SK-N-SH (cell line): Measurements from ENCODE around the gene HS2ST1. TPM values are rescaled to one million over a fixed set of nuclear protein-coding genes. Genes with fewer than 3 reads are reported as not detected.
A peak's percentile ranks its signal among the peaks of the same experiment; 100 is the strongest.

ENCODE experiments used
- CTCF ChIA-PET: fragments of 300-600, 350-600 bp; formaldehyde crosslinking; extraction: SDS; loops from one replicate; lab custom pipeline; 2021; lab: Yijun Ruan, JAX
- POLR2A ChIA-PET: fragments of 350-600 bp; sonication (Branson Sonifier 250); formaldehyde crosslinking; extraction: SDS; loops from one replicate; lab custom pipeline; 2020; ENCODE audit warnings: antibody characterized with exemption, inconsistent platforms; lab: Yijun Ruan, JAX
- DNase-seq: peaks from one replicate; pipeline ENCODE4 v3.0.0; 2012
- H2AFZ ChIP-seq: fragments of 200-600 bp; sonication (generic); 2 replicates; pipeline ENCODE4 v1.8.1; 2016; ENCODE audit warnings: antibody characterized with exemption, mild to moderate bottlenecking, low read depth
- H3F3A ChIP-seq: fragments of 200-600 bp; sonication (generic); replicated peaks from 2 replicates; pipeline ENCODE3; 2016; ENCODE audit warnings: antibody characterized with exemption, mild to moderate bottlenecking; ENCODE audit not compliant: insufficient read depth
- H3K27ac ChIP-seq, 2 experiments: fragments of 200-500 bp in 1 of 2; fragments of 200-600 bp in 1 of 2; sonication (Bioruptor generic) in 1 of 2; sonication (generic), shearing (Covaris generic) in 1 of 2; 2 replicates each; pipeline versions ENCODE4 v1.5.1 to v1.6.1; 2014 to 2016; ENCODE audit warnings: low read depth in 2 of 2, inconsistent platforms in 1 of 2, low read length in 1 of 2, mild to moderate bottlenecking in 1 of 2, mixed read lengths in 1 of 2
- H3K27me3 ChIP-seq: fragments of 200-600 bp; sonication (generic), shearing (Covaris generic); 2 replicates; pipeline ENCODE4 v1.6.1; 2016; ENCODE audit warnings: mixed run types; ENCODE audit not compliant: insufficient read depth
- H3K36me3 ChIP-seq, 2 experiments: fragments of 200-500 bp in 1 of 2; fragments of 200-600 bp in 1 of 2; sonication (Bioruptor generic) in 1 of 2; sonication (generic) in 1 of 2; replicated peaks in 1 of 2; 2 replicates each; pipeline versions ENCODE3 to v1.5.1; 2014 to 2016; ENCODE audit warnings: low read length in 1 of 2, mild to moderate bottlenecking in 1 of 2; ENCODE audit not compliant: insufficient read depth in 2 of 2, control insufficient read depth in 1 of 2
- H3K4me1 ChIP-seq, 2 experiments: fragments of 200-500 bp in 1 of 2; fragments of 200-600 bp in 1 of 2; sonication (Bioruptor generic) in 1 of 2; sonication (generic), shearing (Covaris generic) in 1 of 2; 2 replicates each; pipeline versions ENCODE4 v1.5.1 to v1.6.1; 2014 to 2016; ENCODE audit warnings: low read depth in 1 of 2, low read length in 1 of 2, mixed run types in 1 of 2; ENCODE audit not compliant: insufficient read depth in 2 of 2, control insufficient read depth in 1 of 2
- H3K4me2 ChIP-seq: fragments of 200-600 bp; sonication (generic), shearing (Covaris generic); 2 replicates; pipeline ENCODE4 v1.6.1; 2017; ENCODE audit warnings: mixed run types
- H3K4me3 ChIP-seq, 2 experiments: fragments of 200-500 bp in 1 of 2; fragments of 200-600 bp in 1 of 2; sonication (Bioruptor generic) in 1 of 2; sonication (generic), shearing (Covaris generic) in 1 of 2; 2 replicates each; pipeline versions ENCODE4 v1.5.1 to v1.8.1; 2014 to 2016; ENCODE audit warnings: low read depth in 2 of 2, inconsistent platforms in 1 of 2, low read length in 1 of 2, mild to moderate bottlenecking in 1 of 2, mixed read lengths in 1 of 2, moderate library complexity in 1 of 2
- H3K79me2 ChIP-seq: fragments of 200-600 bp; sonication (generic); 2 replicates; pipeline ENCODE4 v1.8.1; 2017; ENCODE audit warnings: mild to moderate bottlenecking; ENCODE audit not compliant: insufficient read depth
- H3K9ac ChIP-seq: fragments of 200-600 bp; sonication (generic); 2 replicates; pipeline ENCODE4 v1.6.1; 2017; ENCODE audit warnings: mixed run types
- H3K9me2 ChIP-seq: fragments of 200-600 bp; sonication (generic); 2 replicates; pipeline ENCODE4 v1.6.1; 2017; ENCODE audit warnings: mixed run types
- H3K9me3 ChIP-seq: fragments of 200-600 bp; sonication (generic); 2 replicates; pipeline ENCODE4 v1.6.1; 2017; ENCODE audit warnings: mixed run types, mild to moderate bottlenecking, moderate library complexity
- H4K20me1 ChIP-seq: fragments of 200-600 bp; sonication (generic); 2 replicates; pipeline ENCODE4 v1.6.1; 2017; ENCODE audit warnings: mild to moderate bottlenecking, mixed run types; ENCODE audit not compliant: insufficient read depth
- FOSL2 ChIP-seq: IDR thresholded peaks from 2 replicates; pipeline ENCODE4 v1.4.0; 2012; ENCODE audit warnings: low read depth, mild to moderate bottlenecking, moderate library complexity, borderline replicate concordance
- FOXJ3 ChIP-seq: sonication (generic); formaldehyde crosslinking; IDR thresholded peaks from 2 replicates; pipeline ENCODE4 v1.5.1; 2020; ENCODE audit warnings: mild to moderate bottlenecking, missing genetic modification reagents
- MAX ChIP-seq: IDR thresholded peaks from 2 replicates; pipeline ENCODE4 v1.4.0; 2012; ENCODE audit warnings: low read depth
- MEF2A ChIP-seq: IDR thresholded peaks from 2 replicates; pipeline ENCODE4 v1.4.0; 2012; ENCODE audit warnings: low read depth, borderline replicate concordance
- MXI1 ChIP-seq: IDR thresholded peaks from 2 replicates; pipeline ENCODE4 v1.6.1; 2012; ENCODE audit warnings: mild to moderate bottlenecking, low read depth, low read length, improper control_type of control experiment
- NFIC ChIP-seq: IDR thresholded peaks from 2 replicates; pipeline ENCODE4 v1.4.0; 2012; ENCODE audit warnings: borderline replicate concordance
- RFX5 ChIP-seq: IDR thresholded peaks from 2 replicates; pipeline ENCODE4 v1.6.1; 2012; ENCODE audit warnings: mild to moderate bottlenecking, improper control_type of control experiment, low read length
- TAF1 ChIP-seq: IDR thresholded peaks from 2 replicates; pipeline ENCODE4 v1.6.1; 2012; ENCODE audit warnings: low read depth, mild to moderate bottlenecking, low read length, moderate library complexity, borderline replicate concordance
- USF2 ChIP-seq: fragments of 150-350 bp; IDR thresholded peaks from 2 replicates; pipeline ENCODE4 v1.6.1; 2017; ENCODE audit warnings: antibody characterized with exemption, low read length, low read depth, borderline replicate concordance
- WGBS: methylation state at CpG from one replicate; pipeline ENCODE4 v1.1.6; 2017; ENCODE audit warnings: low lambda C conversion rate; 5-methylcytosine and 5-hydroxymethylcytosine counted together
- polyA plus RNA-seq, 3 experiments: library from polyadenylated mRNA; depleted of rRNA; stranded (reverse); fragments of >200 nt; gene quantifications; 2 replicates each; pipeline ENCODE4 v1.2.3, GENCODE V29; 2012
- TF ChIP-seq, protein P1 (sequence below): fragments of 200-600 bp; sonication (generic); IDR thresholded peaks from 2 replicates; pipeline ENCODE4 v1.6.1; 2017; ENCODE audit warnings: antibody characterized with exemption, mild to moderate bottlenecking, moderate library complexity
- TF ChIP-seq, protein P2 (sequence below): IDR thresholded peaks from 2 replicates; pipeline ENCODE4; 2012

Gene HS2ST1
- polyA plus RNA-seq, 1 of the 3 experiments (the other 2 are of a cell fraction): 16.6 TPM

DNA sequence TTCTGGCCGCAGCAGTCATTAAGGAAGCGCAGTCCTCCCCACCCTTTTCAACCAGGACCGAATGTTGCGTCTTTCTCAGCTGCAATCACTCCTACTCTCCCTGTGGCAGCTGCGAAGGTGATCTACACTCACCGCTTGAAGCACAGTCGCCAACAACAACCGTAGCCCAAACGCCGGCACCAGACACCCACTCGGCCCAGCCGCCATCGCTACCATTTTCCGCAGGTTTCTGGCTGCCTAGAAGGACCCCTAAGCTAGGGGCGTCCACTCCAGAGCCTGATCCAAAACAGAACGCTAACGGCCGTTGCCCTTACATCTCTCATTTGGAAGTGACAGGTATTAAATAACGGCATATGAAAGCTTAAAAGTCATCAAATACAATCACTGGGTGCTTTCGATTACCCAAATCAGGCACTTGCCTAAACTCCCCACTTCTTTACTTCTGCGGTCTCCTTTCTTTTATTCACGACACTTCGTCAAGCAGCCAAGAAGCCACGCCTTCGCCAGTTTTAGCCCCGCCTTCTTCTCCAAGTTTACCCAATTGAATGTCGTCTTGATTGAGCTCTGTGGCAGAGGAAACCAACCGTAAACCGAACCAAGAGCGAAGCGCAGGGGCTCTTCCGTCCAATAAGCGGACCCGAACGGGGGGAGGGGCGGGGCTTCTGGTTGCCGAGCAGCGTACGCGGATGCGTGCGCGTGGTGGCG lies 387 bp upstream of the HS2ST1 start, which contains the start of gene SELENOF (continued):
- TF ChIP-seq USF2 (no peak), FOXJ3 (CRISPR knock-in tag) (no peak), NFIC (no peak), FOSL2 (no peak), MEF2A (no peak)
- TF ChIP-seq, protein P1, sequence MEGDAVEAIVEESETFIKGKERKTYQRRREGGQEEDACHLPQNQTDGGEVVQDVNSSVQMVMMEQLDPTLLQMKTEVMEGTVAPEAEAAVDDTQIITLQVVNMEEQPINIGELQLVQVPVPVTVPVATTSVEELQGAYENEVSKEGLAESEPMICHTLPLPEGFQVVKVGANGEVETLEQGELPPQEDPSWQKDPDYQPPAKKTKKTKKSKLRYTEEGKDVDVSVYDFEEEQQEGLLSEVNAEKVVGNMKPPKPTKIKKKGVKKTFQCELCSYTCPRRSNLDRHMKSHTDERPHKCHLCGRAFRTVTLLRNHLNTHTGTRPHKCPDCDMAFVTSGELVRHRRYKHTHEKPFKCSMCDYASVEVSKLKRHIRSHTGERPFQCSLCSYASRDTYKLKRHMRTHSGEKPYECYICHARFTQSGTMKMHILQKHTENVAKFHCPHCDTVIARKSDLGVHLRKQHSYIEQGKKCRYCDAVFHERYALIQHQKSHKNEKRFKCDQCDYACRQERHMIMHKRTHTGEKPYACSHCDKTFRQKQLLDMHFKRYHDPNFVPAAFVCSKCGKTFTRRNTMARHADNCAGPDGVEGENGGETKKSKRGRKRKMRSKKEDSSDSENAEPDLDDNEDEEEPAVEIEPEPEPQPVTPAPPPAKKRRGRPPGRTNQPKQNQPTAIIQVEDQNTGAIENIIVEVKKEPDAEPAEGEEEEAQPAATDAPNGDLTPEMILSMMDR: no peak
- TF ChIP-seq, protein P2, sequence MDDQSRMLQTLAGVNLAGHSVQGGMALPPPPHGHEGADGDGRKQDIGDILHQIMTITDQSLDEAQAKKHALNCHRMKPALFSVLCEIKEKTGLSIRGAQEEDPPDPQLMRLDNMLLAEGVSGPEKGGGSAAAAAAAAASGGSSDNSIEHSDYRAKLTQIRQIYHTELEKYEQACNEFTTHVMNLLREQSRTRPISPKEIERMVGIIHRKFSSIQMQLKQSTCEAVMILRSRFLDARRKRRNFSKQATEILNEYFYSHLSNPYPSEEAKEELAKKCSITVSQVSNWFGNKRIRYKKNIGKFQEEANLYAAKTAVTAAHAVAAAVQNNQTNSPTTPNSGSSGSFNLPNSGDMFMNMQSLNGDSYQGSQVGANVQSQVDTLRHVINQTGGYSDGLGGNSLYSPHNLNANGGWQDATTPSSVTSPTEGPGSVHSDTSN: no peak
- TF ChIP-seq, all 33 proteins: peak for 8

GRCh38 chr1:86914998-86915736 lies 732 bp downstream of the HS2ST1 start:
- peak overlapping the region; percentile 86 for H3K4me2 ChIP-seq
- peak overlapping the region; percentile 92 for H2AFZ ChIP-seq
- CTCF ChIA-PET: interaction anchor here (0.9 to 2.1 kb wide), 10 partner anchors 13 to 169 kb away, joined by 3 to 14 read pairs (median 6); no protein-coding TSS in a partner anchor
- H3K9me2 ChIP-seq: no peaks in the 10 kb centered on the region
- peaks cover 0 to 13% of the 10 kb centered on the region in 2 experiments; a peak in 3 of 4 replicates for H3K4me1 ChIP-seq
- POLR2A ChIA-PET: interaction anchor here (0.9 kb wide), 1 partner anchor 60 kb away, joined by 3 read pairs; no protein-coding TSS in a partner anchor
- H3F3A ChIP-seq: peaks cover 4% of the 10 kb centered on the region
- H3K9ac ChIP-seq: peak overlapping the region; percentile 77
- H3K27me3 ChIP-seq: no peaks in the 10 kb centered on the region
- H3K4me3 ChIP-seq: peak overlapping the region; percentile 95 to 97
- peaks cover 89% of the 10 kb centered on the region for H3K79me2 ChIP-seq
- no peaks in the 10 kb centered on the region; the same call in 1 of the 2 replicates for H3K9me3 ChIP-seq
- H3K36me3 ChIP-seq: peaks cover 4 to 7% of the 10 kb centered on the region in 2 experiments
- no peak for TF ChIP-seq MEF2A
- peak; percentile 82 for TF ChIP-seq MXI1
- no peak for TF ChIP-seq RFX5
- peak; percentile 55; the same call in 1 of the 2 replicates for TF ChIP-seq MAX
- TF ChIP-seq TAF1: peak; percentile 32; the same call in 1 of the 2 replicates
- under 1% methylated on average over 34 of the region's 43 CpGs for WGBS
- peaks cover 25% of the 10 kb centered on the region for H4K20me1 ChIP-seq
- peak overlapping the region; percentile 75 to 94 for H3K27ac ChIP-seq
- DNase-seq: peak; percentile 45
